ENCODE data around the gene TEKT4. TPM values are rescaled to one million over a fixed set of nuclear protein-coding genes. Genes with fewer than 3 reads are reported as not detected.
"Not testable (repeated sequence)": the region's sequence is repeated elsewhere in the genome, so short reads cannot be mapped to it uniquely, and the experiment has no call there.

TEKT4 gene
- not detected in 2 replicates for total RNA-seq

- no peak for DNase-seq (ENCODE audit: low read depth, low spot score)
Measured at GRCh38 chr2:94871226-94872087, at the start of gene TEKT4. Gene TEKT4, plus strand, starts transcription at chr2:94871430. Its CDS starts 150 bp downstream, at chr2:94871580.

GRCh38 chr2:94839224-94839623 lies 32.0 kb upstream of the TEKT4 start:
- DNase-seq (ENCODE audit: low read depth, low spot score), result not testable (repeated sequence)

GRCh38 chr2:94856856-94857255 lies 14.4 kb upstream of the TEKT4 start:
- not testable (repeated sequence) for DNase-seq (ENCODE audit: low read depth, low spot score)

- not testable (repeated sequence) for DNase-seq (ENCODE audit: low read depth, low spot score)
Measured at GRCh38 chr2:94857367-94858162, 13.7 kb upstream of the TEKT4 start.

- not testable (repeated sequence) for DNase-seq (ENCODE audit: low read depth, low spot score)
Measured at GRCh38 chr2:94858163-94858888, 12.9 kb upstream of the TEKT4 start.

- no peak for DNase-seq (ENCODE audit: low read depth, low spot score)
Measured at GRCh38 chr2:94861308-94862152, 9.7 kb upstream of the TEKT4 start.

GRCh38 chr2:94862903-94863302 lies 8.3 kb upstream of the TEKT4 start:
- DNase-seq (ENCODE audit: low read depth, low spot score), result not testable (repeated sequence)

- DNase-seq (ENCODE audit: low read depth, low spot score), result no peak
Measured at GRCh38 chr2:94869131-94869530, 2.1 kb upstream of the TEKT4 start.

GRCh38 chr2:94869552-94870439 lies 1.4 kb upstream of the TEKT4 start:
- DNase-seq (ENCODE audit: low read depth, low spot score), result no peak

GRCh38 chr2:94870440-94871225 lies 597 bp upstream of the TEKT4 start:
- no peak for DNase-seq (ENCODE audit: low read depth, low spot score)

GRCh38 chr2:94872088-94872618 lies 923 bp downstream of the TEKT4 start:
- no peak for DNase-seq (ENCODE audit: low read depth, low spot score)

- no peak for DNase-seq (ENCODE audit: low read depth, low spot score)
Measured at GRCh38 chr2:94872676-94873361, 1.6 kb downstream of the TEKT4 start.

- DNase-seq (ENCODE audit: low read depth, low spot score), result no peak
Measured at GRCh38 chr2:94873362-94874276, 2.4 kb downstream of the TEKT4 start.

GRCh38 chr2:94874277-94874997 lies 3.2 kb downstream of the TEKT4 start:
- no peak for DNase-seq (ENCODE audit: low read depth, low spot score)

- DNase-seq (ENCODE audit: low read depth, low spot score), result no peak
Measured at GRCh38 chr2:94875064-94875819, 4.0 kb downstream of the TEKT4 start.

All from pulmonary artery endothelial cell (primary cell).